ENCODE results near the gene RPL5.

- TF ChIP-seq, protein P1, sequence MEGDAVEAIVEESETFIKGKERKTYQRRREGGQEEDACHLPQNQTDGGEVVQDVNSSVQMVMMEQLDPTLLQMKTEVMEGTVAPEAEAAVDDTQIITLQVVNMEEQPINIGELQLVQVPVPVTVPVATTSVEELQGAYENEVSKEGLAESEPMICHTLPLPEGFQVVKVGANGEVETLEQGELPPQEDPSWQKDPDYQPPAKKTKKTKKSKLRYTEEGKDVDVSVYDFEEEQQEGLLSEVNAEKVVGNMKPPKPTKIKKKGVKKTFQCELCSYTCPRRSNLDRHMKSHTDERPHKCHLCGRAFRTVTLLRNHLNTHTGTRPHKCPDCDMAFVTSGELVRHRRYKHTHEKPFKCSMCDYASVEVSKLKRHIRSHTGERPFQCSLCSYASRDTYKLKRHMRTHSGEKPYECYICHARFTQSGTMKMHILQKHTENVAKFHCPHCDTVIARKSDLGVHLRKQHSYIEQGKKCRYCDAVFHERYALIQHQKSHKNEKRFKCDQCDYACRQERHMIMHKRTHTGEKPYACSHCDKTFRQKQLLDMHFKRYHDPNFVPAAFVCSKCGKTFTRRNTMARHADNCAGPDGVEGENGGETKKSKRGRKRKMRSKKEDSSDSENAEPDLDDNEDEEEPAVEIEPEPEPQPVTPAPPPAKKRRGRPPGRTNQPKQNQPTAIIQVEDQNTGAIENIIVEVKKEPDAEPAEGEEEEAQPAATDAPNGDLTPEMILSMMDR (IDR thresholded peaks at IDR 0.05) = no peak
- TF ChIP-seq POLR2A (IDR thresholded peaks at IDR 0.05; ENCODE audit: low read depth) (no peak), POLR2AphosphoS5 (IDR thresholded peaks at IDR 0.05) (no peak), EP300 (IDR thresholded peaks at IDR 0.05) (no peak)
Measured at GRCh38 chr1:92879316-92879968, 47.6 kb downstream of the RPL5 start.
